GM12878 (cell line): ENCODE results near the gene GNLY. TPM values are rescaled to one million over a fixed set of nuclear protein-coding genes. Genes with fewer than 3 reads are reported as not detected.

Source experiments
- ATAC-seq: fragments of 200-7000 bp; cut with Tn5 transposase; 3 replicates; pipeline ENCODE4 v1.9.1; 2020; ENCODE audit warnings: mild to moderate bottlenecking, moderate library complexity
- BruUV-seq: library from RNA; stranded (reverse); fragments of 400-500 nt; replicated peaks from 2 replicates; lab custom pipeline; 2021; lab: Mats Ljungman, UMichigan
- CTCF ChIA-PET: fragments of 300-600 bp; sonication (Branson Sonifier 250); formaldehyde crosslinking; extraction: SDS; loops from one replicate; lab custom pipeline; 2021; ENCODE audit warnings: inconsistent platforms; lab: Yijun Ruan, JAX
- POLR2A ChIA-PET: fragments of 350-600 bp; formaldehyde crosslinking; extraction: SDS; loops from one replicate; lab custom pipeline; 2021; ENCODE audit warnings: inconsistent platforms; lab: Charles Lee
- RAD21 ChIA-PET: fragments of 300-600 bp; sonication (Branson Sonifier 250); formaldehyde crosslinking; loops from one replicate; lab custom pipeline; 2023; ENCODE audit warnings: antibody characterized with exemption; ENCODE audit not compliant: unreplicated experiment; lab: Charles Lee
- SMC1A ChIA-PET: fragments of 300-600 bp; sonication (Branson Sonifier 250); formaldehyde crosslinking; loops from one replicate; lab custom pipeline; 2023; ENCODE audit not compliant: unreplicated experiment, uncharacterized antibody; lab: Charles Lee
- DNase-seq: peaks from one replicate; pipeline ENCODE4 v3.0.0-alpha.2; 2011; ENCODE audit warnings: low read depth, low spot score
- FAIRE-seq: peaks from 3 replicates; lab custom pipeline; 2011; peaks lifted over from hg19 to GRCh38; lab: Jason Lieb, UNC
- H2AFZ ChIP-seq: 2 replicates; pipeline ENCODE4 v1.6.0; 2011; ENCODE audit warnings: low read depth, low read length, control low read depth; ENCODE audit not compliant: control insufficient read depth
- H3K27ac ChIP-seq: 2 replicates; pipeline ENCODE4 v1.5.1; 2011; ENCODE audit warnings: control low read depth; ENCODE audit not compliant: control insufficient read depth, insufficient read depth
- H3K27me3 ChIP-seq, 2 experiments: replicated peaks in 1 of 2; 2 replicates each; pipeline versions ENCODE4 v1.6.0 to v1.6.1; 2011; ENCODE audit warnings: low read length in 1 of 2; ENCODE audit not compliant: control insufficient read depth in 2 of 2, insufficient read depth in 2 of 2
- H3K36me3 ChIP-seq, 2 experiments: 2 replicates each; pipeline ENCODE4 v1.5.1; 2011; ENCODE audit warnings: low read length in 1 of 2; ENCODE audit not compliant: control insufficient read depth in 2 of 2, insufficient read depth in 2 of 2
- H3K4me1 ChIP-seq: 2 replicates; pipeline ENCODE4 v1.6.1; 2011; ENCODE audit warnings: mild to moderate bottlenecking, low read length, moderate library complexity, mixed read lengths; ENCODE audit not compliant: control insufficient read depth, insufficient read depth
- H3K4me2 ChIP-seq: 2 replicates; pipeline ENCODE4 v1.6.0; 2011; ENCODE audit warnings: control low read depth; ENCODE audit not compliant: control insufficient read depth, insufficient read depth
- H3K4me3 ChIP-seq: fragments of 200-600 bp; sonication (generic); 2 replicates; pipeline ENCODE4 v1.5.1; 2016
- H3K79me2 ChIP-seq: 2 replicates; pipeline ENCODE4 v1.6.0; 2011; ENCODE audit warnings: low read length; ENCODE audit not compliant: control insufficient read depth, insufficient read depth
- H3K9ac ChIP-seq: 2 replicates; pipeline ENCODE4 v1.8.0; 2011; ENCODE audit warnings: low read length, control low read depth, mixed read lengths; ENCODE audit not compliant: control insufficient read depth, insufficient read depth
- H3K9me3 ChIP-seq: replicated peaks from 3 replicates; pipeline ENCODE4 v1.5.1; 2011; ENCODE audit warnings: mild to moderate bottlenecking, low read length; ENCODE audit not compliant: control insufficient read depth, insufficient read depth
- H4K20me1 ChIP-seq: 2 replicates; pipeline ENCODE4 v1.6.0; 2011; ENCODE audit not compliant: control insufficient read depth, insufficient read depth
- BCL11A ChIP-seq: IDR thresholded peaks from 2 replicates; pipeline ENCODE4 v1.6.1; 2011; ENCODE audit warnings: low read depth, low read length
- E2F8 ChIP-seq: fragments of 450-650 bp; IDR thresholded peaks from 2 replicates; pipeline ENCODE4 v1.6.1; 2018; ENCODE audit warnings: mild to moderate bottlenecking, low read depth, moderate library complexity; ENCODE audit not compliant: partially characterized antibody
- NR2C2 ChIP-seq: IDR thresholded peaks from 2 replicates; pipeline ENCODE4 v1.6.1; 2011; ENCODE audit warnings: borderline replicate concordance, low read depth; ENCODE audit not compliant: control insufficient read depth, insufficient read length
- RB1 ChIP-seq: fragments of 450-650 bp; formaldehyde crosslinking; IDR thresholded peaks from 2 replicates; pipeline ENCODE4 v1.6.1; 2017; ENCODE audit warnings: mild to moderate bottlenecking, borderline replicate concordance
- SIN3A ChIP-seq: IDR thresholded peaks from 2 replicates; pipeline ENCODE4 v1.6.1; 2012; ENCODE audit warnings: low read depth, low read length, improper control_type of control experiment
- SUZ12 ChIP-seq: fragments of 200-600 bp; sonication (generic); IDR thresholded peaks from one replicate; pipeline ENCODE4 v1.6.1; 2018; ENCODE audit warnings: antibody characterized with exemption, mild to moderate bottlenecking; ENCODE audit not compliant: unreplicated experiment
- WGBS: methylation state at CpG from one replicate; pipeline ENCODE4 v1.1.6; 2016; ENCODE audit warnings: low lambda C conversion rate; ENCODE audit not compliant: insufficient replicate concordance, insufficient coverage; ENCODE audit errors: missing lambda C conversion rate; 5-methylcytosine and 5-hydroxymethylcytosine counted together
- in situ Hi-C: fragments of 300-500 bp; cut with MboI; formaldehyde crosslinking; loops from 9 replicates; pipeline ENCODE4 v1.14.3; 2018; ENCODE audit warnings: mixed read lengths
- intact Hi-C: fragments of 100-400 bp; cut with micrococcal nuclease; formaldehyde crosslinking; loops from one replicate; pipeline ENCODE4 v1.14.2; 2022; ENCODE audit not compliant: unreplicated experiment
- polyA plus RNA-seq, 11 experiments: library from polyadenylated mRNA; depleted of rRNA in 4 of 11; unstranded in 6 of 11; stranded (reverse) in 5 of 11; fragments of >200 nt; fragmentation: Nextera tagmentation in 4 of 11; fragmentation: Illumina TruSeq in 1 of 11; extraction: Ambion mirVana in 4 of 11; extraction: Trizol in 1 of 11; gene quantifications; 1 replicate in 1 of 11; 2 replicates in 10 of 11; pipeline versions ENCODE4 v1.2.1 to v1.2.3, GENCODE V29; 2011 to 2016; ENCODE audit warnings: inconsistent platforms in 2 of 11, missing spikeins in 2 of 11, low read depth in 1 of 11
- total RNA-seq, 4 experiments: library from RNA; depleted of rRNA in 3 of 4; stranded (reverse); fragments of >200 nt in 3 of 4; fragmentation: Illumina TruSeq in 1 of 4; extraction: Trizol in 1 of 4; gene quantifications; 2 replicates each; pipeline versions ENCODE4 v1.2.1 to v1.2.3, GENCODE V29; 2013 to 2021
- TF ChIP-seq, protein P1 (sequence below): fragments of 450-650 bp; conservative IDR thresholded peaks from 2 replicates; pipeline ENCODE4 v1.6.1; 2017; ENCODE audit warnings: mild to moderate bottlenecking, moderate library complexity
- TF ChIP-seq, protein P2 (sequence below): fragments of 450-650 bp; IDR thresholded peaks from 2 replicates; pipeline ENCODE4 v1.6.1; 2017; ENCODE audit warnings: antibody characterized with exemption, mild to moderate bottlenecking, moderate library complexity

GNLY gene
- total and polyA plus RNA-seq, 10 of the 15 experiments (the other 5 are each of a cell fraction or from before 2014, with no cell fraction given) = 0.18 to 0.42 TPM; not detected in 8

DNA sequence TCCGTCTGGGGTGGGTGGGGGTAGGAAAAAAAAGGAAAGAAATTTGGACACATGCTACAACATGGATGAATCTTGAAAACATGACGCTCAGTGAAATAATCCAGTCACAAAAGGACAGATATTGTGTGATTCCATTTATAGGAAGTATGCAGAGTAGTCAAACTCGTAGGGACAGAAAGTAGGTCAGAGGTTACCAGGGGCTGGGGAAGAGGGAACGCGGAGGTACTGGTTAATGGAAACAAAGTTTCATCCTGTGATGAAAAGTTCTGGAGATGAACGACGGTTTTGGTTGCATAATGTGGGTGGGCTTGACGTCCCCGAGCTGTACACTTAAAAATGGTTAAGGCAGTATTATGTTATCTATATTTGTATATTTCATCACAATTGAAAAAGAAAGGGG, 21.7 kb upstream of the GNLY start (continued):
- TF ChIP-seq E2F8 = no peak
- TF ChIP-seq, protein P1, sequence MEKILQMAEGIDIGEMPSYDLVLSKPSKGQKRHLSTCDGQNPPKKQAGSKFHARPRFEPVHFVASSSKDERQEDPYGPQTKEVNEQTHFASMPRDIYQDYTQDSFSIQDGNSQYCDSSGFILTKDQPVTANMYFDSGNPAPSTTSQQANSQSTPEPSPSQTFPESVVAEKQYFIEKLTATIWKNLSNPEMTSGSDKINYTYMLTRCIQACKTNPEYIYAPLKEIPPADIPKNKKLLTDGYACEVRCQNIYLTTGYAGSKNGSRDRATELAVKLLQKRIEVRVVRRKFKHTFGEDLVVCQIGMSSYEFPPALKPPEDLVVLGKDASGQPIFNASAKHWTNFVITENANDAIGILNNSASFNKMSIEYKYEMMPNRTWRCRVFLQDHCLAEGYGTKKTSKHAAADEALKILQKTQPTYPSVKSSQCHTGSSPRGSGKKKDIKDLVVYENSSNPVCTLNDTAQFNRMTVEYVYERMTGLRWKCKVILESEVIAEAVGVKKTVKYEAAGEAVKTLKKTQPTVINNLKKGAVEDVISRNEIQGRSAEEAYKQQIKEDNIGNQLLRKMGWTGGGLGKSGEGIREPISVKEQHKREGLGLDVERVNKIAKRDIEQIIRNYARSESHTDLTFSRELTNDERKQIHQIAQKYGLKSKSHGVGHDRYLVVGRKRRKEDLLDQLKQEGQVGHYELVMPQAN = no peak
- no peak for TF ChIP-seq RB1
- TF ChIP-seq BCL11A = no peak

GRCh38 chr2:85673716-85674375, 20.3 kb upstream of the GNLY start:
- FAIRE-seq = no peak
- ChIA-PET POLR2A (no interaction called here), CTCF (interaction anchor here (0.7 to 2.7 kb wide), 4 partner anchors 10 to 53 kb away, joined by 3 to 9 read pairs (median 7); no protein-coding TSS in a partner anchor), SMC1A (interaction anchor here (0.9 to 3.0 kb wide), 5 partner anchors 10 to 55 kb away, joined by 3 to 9 read pairs (median 4); no protein-coding TSS in a partner anchor), RAD21 (interaction anchor here (1.4 kb wide), 1 partner anchor 32 kb away, joined by 5 read pairs; no protein-coding TSS in a partner anchor)
- no peak for DNase-seq
- H3K4me1 ChIP-seq = peaks cover 3% of the 10 kb centered on the region; the same call in 1 of the 2 replicates
- no peaks in the 10 kb centered on the region for H3K9me3 ChIP-seq
- intact Hi-C loops (no loop called here), in situ Hi-C loops (no loop called here)
- no peak for ATAC-seq
- no TSS peak for BruUV-seq
- 40% methylated on average over 11 of the region's 11 CpGs for WGBS
- H3K4me2 ChIP-seq = no peak overlapping the region
- H3K4me3 ChIP-seq = no peak overlapping the region
- no peak overlapping the region for H3K27ac ChIP-seq
- H3K27me3 ChIP-seq = no peaks in the 10 kb centered on the region
- no peak overlapping the region for H3K9ac ChIP-seq
- H3K36me3 ChIP-seq = no peaks in the 10 kb centered on the region
- no peaks in the 10 kb centered on the region for H3K79me2 ChIP-seq
- no peak overlapping the region for H2AFZ ChIP-seq
- H4K20me1 ChIP-seq = no peaks in the 10 kb centered on the region
- TF ChIP-seq SUZ12 (no peak), SIN3A (no peak), NR2C2 (no peak)
- TF ChIP-seq, protein P2, sequence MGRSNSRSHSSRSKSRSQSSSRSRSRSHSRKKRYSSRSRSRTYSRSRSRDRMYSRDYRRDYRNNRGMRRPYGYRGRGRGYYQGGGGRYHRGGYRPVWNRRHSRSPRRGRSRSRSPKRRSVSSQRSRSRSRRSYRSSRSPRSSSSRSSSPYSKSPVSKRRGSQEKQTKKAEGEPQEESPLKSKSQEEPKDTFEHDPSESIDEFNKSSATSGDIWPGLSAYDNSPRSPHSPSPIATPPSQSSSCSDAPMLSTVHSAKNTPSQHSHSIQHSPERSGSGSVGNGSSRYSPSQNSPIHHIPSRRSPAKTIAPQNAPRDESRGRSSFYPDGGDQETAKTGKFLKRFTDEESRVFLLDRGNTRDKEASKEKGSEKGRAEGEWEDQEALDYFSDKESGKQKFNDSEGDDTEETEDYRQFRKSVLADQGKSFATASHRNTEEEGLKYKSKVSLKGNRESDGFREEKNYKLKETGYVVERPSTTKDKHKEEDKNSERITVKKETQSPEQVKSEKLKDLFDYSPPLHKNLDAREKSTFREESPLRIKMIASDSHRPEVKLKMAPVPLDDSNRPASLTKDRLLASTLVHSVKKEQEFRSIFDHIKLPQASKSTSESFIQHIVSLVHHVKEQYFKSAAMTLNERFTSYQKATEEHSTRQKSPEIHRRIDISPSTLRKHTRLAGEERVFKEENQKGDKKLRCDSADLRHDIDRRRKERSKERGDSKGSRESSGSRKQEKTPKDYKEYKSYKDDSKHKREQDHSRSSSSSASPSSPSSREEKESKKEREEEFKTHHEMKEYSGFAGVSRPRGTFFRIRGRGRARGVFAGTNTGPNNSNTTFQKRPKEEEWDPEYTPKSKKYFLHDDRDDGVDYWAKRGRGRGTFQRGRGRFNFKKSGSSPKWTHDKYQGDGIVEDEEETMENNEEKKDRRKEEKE = no peak
